Measurements from ENCODE around the gene DHRS7B. TPM values are rescaled to one million over a fixed set of nuclear protein-coding genes. Genes with fewer than 3 reads are reported as not detected.
A peak's percentile ranks its signal among the peaks of the same experiment; 100 is the strongest.

The DHRS7B gene
- total and polyA plus RNA-seq, 2 of the 13 experiments (the other 11 are each of a cell fraction or from before 2014, with no cell fraction given), result 20.0 to 35.8 TPM

- H3K27ac ChIP-seq (ENCODE audit: extremely low read length, insufficient read depth, low read length), result no peak overlapping the region
- no peaks in the 10 kb centered on the region for H3K36me3 ChIP-seq (replicated peaks in 1 of 2; ENCODE audit: control insufficient read depth in 1 of 2, insufficient read depth in 2 of 2, low read length in 2 of 2)
- no peaks in the 10 kb centered on the region for H4K20me1 ChIP-seq (ENCODE audit: insufficient read depth, low read length)
- no peak for FAIRE-seq
- DNase-seq (ENCODE audit: low spot score), result no peak
- no peak overlapping the region for H3K4me2 ChIP-seq (ENCODE audit: low read depth, low read length)
- H3K79me2 ChIP-seq (ENCODE audit: insufficient read depth, low read length), result no peaks in the 10 kb centered on the region
- ATAC-seq, result no peak
- ChIA-PET CTCF (ENCODE audit: low intra/inter-chr PET ratio, low total read pairs) (no interaction called here), POLR2A (no interaction called here)
- no peak overlapping the region for H2AFZ ChIP-seq (ENCODE audit: low read length)
- TF ChIP-seq ATF7 (IDR thresholded peaks at IDR 0.05) (peak; percentile 72), ATF7 (CRISPR knock-in tag; IDR thresholded peaks at IDR 0.05) (no peak), CREB1 (IDR thresholded peaks at IDR 0.05) (0 out of 2 replicates have a peak, but pooled peaks have one; percentile 23), CREB1 (CRISPR knock-in tag; IDR thresholded peaks at IDR 0.05) (no peak), ZMYM3 (CRISPR knock-in tag; IDR thresholded peaks at IDR 0.05) (peak; percentile 59; the same call in 1 of the 2 replicates), SP1 (IDR thresholded peaks at IDR 0.05) (no peak), SP1 (CRISPR knock-in tag; IDR thresholded peaks at IDR 0.05) (no peak)
- BruUV-seq (replicated peaks), result TSS peak; percentile 32
- intact Hi-C loops (cut with micrococcal nuclease; ENCODE audit: unreplicated experiment) (no loop called here), in situ Hi-C loops (cut with HindIII; ENCODE audit: extremely low pct_ligation_motif_present, low pct_unique_long_range_greater_than_20kb) (no loop called here)
- peaks cover 11% of the 10 kb centered on the region; the same call in 1 of the 2 replicates for H3K4me1 ChIP-seq (ENCODE audit: insufficient read depth, low read length)
- 27% methylated on average over 4 of the region's 4 CpGs for WGBS (ENCODE audit: low lambda C conversion rate)
- no peak overlapping the region for H3K9ac ChIP-seq (ENCODE audit: insufficient read depth, low read depth, low read length)
- no peaks in the 10 kb centered on the region for H3K9me3 ChIP-seq (ENCODE audit: low read length)
- no peaks in the 10 kb centered on the region for H3K27me3 ChIP-seq (ENCODE audit: control insufficient read depth in 1 of 2, insufficient read depth in 2 of 2, low read length in 2 of 2)
- no peak overlapping the region for H3K4me3 ChIP-seq (replicated peaks in 1 of 3; ENCODE audit: insufficient read depth in 1 of 3, low read depth in 2 of 3, low read length in 3 of 3)
These were observed 105.4 kb downstream of the DHRS7B start for GRCh38 chr17:21232033-21232749.

- DNase-seq (ENCODE audit: low spot score) (no peak), ATAC-seq (no peak), FAIRE-seq (no peak)
- CTCF ChIA-PET (ENCODE audit: low intra/inter-chr PET ratio, low total read pairs), result no interaction called here
- Histone ChIP-seq H3K27me3 (ENCODE audit: control insufficient read depth in 1 of 2, insufficient read depth in 2 of 2, low read length in 2 of 2) (no peaks in the 10 kb centered on the region; a peak in 1 of 5 replicates), H4K20me1 (ENCODE audit: insufficient read depth, low read length) (no peaks in the 10 kb centered on the region), H3K79me2 (ENCODE audit: insufficient read depth, low read length) (no peaks in the 10 kb centered on the region), H3K36me3 (replicated peaks in 1 of 2; ENCODE audit: control insufficient read depth in 1 of 2, insufficient read depth in 2 of 2, low read length in 2 of 2) (no peaks in the 10 kb centered on the region), H3K4me1 (ENCODE audit: insufficient read depth, low read length) (no peaks in the 10 kb centered on the region), H3K4me2 (ENCODE audit: low read depth, low read length) (no peak overlapping the region), H3K4me3 (replicated peaks in 1 of 3; ENCODE audit: insufficient read depth in 1 of 3, low read depth in 2 of 3, low read length in 3 of 3) (no peak overlapping the region), H3K9me3 (ENCODE audit: low read length) (no peaks in the 10 kb centered on the region), H3K27ac (ENCODE audit: extremely low read length, insufficient read depth, low read length) (no peak overlapping the region), H2AFZ (ENCODE audit: low read length) (no peak overlapping the region), H3K9ac (ENCODE audit: insufficient read depth, low read depth, low read length) (no peak overlapping the region)
- BruUV-seq (replicated peaks), result no TSS peak
- intact Hi-C loops (cut with micrococcal nuclease; ENCODE audit: unreplicated experiment), result no loop called here
- in situ Hi-C loops (cut with HindIII; ENCODE audit: extremely low pct_ligation_motif_present, low pct_unique_long_range_greater_than_20kb), result no loop called here
- TF ChIP-seq ZNF138 (CRISPR knock-in tag; IDR thresholded peaks at IDR 0.05; ENCODE audit: low read depth), result no peak
- WGBS (ENCODE audit: low lambda C conversion rate), result 30% methylated on average over 7 of the region's 7 CpGs
- POLR2A ChIA-PET, result no interaction called here
These were observed 107.0 kb downstream of the DHRS7B start for GRCh38 chr17:21233581-21234347.
